ENCODE measurements around the gene ATG9B.
"Not testable (repeated sequence)": the region's sequence is repeated elsewhere in the genome, so short reads cannot be mapped to it uniquely, and the experiment has no call there.

Gene ATG9B

GRCh38 chr7:151057989-151058780 is 33.9 kb upstream of the ATG9B start:
- peak; percentile 99 for DNase-seq

- DNase-seq, result no peak
Observed at GRCh38 chr7:151057506-151057988, 33.3 kb upstream of the ATG9B start, which contains the start of gene CDK5. TSS of gene CDK5 (minus strand) at chr7:151057897. CDS start at chr7:151057848, 49 bp downstream.

GRCh38 chr7:151056666-151057505 is 32.6 kb upstream of the ATG9B start:
- no peak for DNase-seq

GRCh38 chr7:151056283-151056665 is 32.0 kb upstream of the ATG9B start:
- DNase-seq, result no peak

GRCh38 chr7:151053751-151054150 is 29.5 kb upstream of the ATG9B start:
- no peak for DNase-seq

- DNase-seq, result no peak
Observed at GRCh38 chr7:151053096-151053495, 28.8 kb upstream of the ATG9B start.

GRCh38 chr7:151051108-151051507 is 26.8 kb upstream of the ATG9B start:
- no peak for DNase-seq

GRCh38 chr7:151048911-151049463 is 24.7 kb upstream of the ATG9B start:
- no peak for DNase-seq

GRCh38 chr7:151047976-151048815 is 23.9 kb upstream of the ATG9B start, which contains the start of gene ASIC3:
TSS of gene ASIC3 (plus strand) at chr7:151048531. CDS start at chr7:151048886, 355 bp downstream.
- no peak for DNase-seq

- DNase-seq, result no peak
Observed at GRCh38 chr7:151046603-151047573, 22.6 kb upstream of the ATG9B start.

- DNase-seq, result no peak
Observed at GRCh38 chr7:151045967-151046366, 21.7 kb upstream of the ATG9B start.

- no peak for DNase-seq
Observed at GRCh38 chr7:151045262-151045661, 21.0 kb upstream of the ATG9B start.

- no peak for DNase-seq
Observed at GRCh38 chr7:151043959-151044358, 19.7 kb upstream of the ATG9B start.

GRCh38 chr7:151043449-151043848 is 19.2 kb upstream of the ATG9B start:
- not testable (repeated sequence) for DNase-seq

- no peak for DNase-seq
Observed at GRCh38 chr7:151040616-151041375, 16.5 kb upstream of the ATG9B start.

GRCh38 chr7:151039850-151040548 is 15.7 kb upstream of the ATG9B start:
- no peak for DNase-seq

- no peak for DNase-seq
Observed at GRCh38 chr7:151038951-151039849, 14.9 kb upstream of the ATG9B start.

- DNase-seq, result no peak
Observed at GRCh38 chr7:151035902-151036301, 11.6 kb upstream of the ATG9B start.

Measured in NCI-H187 treated with DMSO at 0.1 percent for 48 hours (cell line).